ENCODE results near the gene IL5. TPM values are rescaled to one million over a fixed set of nuclear protein-coding genes. Genes with fewer than 3 reads are reported as not detected.
"Not testable (repeated sequence)": the region's sequence is repeated elsewhere in the genome, so short reads cannot be mapped to it uniquely, and the experiment has no call there.

Gene IL5
- total and polyA plus RNA-seq, 5 donors, result not detected

DNA sequence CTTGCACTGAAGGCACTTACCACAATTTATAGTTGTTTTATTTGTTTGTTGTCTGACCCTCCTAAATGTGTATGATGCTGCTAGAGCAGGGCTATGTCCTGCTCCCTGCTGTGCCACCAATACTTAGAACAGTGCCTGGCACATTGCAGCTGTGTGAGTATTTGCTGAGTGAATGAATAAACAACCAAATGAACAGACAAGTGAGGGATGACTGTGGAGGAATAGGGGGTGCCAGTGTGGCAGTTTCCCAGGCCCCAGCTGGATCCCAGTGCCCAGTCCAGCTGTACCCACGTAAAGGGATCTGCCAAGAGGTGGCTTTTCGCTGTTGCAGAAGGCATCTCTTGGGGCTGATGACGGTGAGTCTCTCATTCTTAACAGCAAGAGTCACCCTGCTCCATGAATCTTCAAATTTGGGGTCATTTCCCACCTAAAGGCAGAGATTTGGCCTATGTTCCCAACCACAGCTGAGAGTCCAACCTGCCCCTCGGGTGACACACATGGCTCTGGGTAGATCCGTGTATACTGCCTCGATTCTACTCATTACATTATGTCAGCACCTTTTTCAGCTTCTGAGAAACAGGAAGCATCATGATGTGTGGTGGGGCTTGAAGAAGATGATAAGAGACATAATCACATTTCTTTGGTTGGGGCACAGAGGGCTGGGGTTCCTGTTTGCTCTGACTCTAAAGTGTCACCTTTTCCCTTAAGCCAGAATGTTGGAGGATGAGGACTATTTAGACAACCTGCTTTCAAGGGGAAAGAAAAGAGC is 14.3 kb downstream of the IL5 start:
- ATAC-seq (no peak), DNase-seq (no peak)
- Histone ChIP-seq H3K27me3 (ENCODE audit: control insufficient read depth, insufficient read depth) (no peaks in the 10 kb centered on the region), H3K4me3 (ENCODE audit: low read length) (no peak overlapping the region), H3K4me1 (ENCODE audit: control insufficient read depth, insufficient read depth, low read length) (peaks cover 2% of the 10 kb centered on the region), H3K27ac (ENCODE audit: low read length) (no peak overlapping the region), H3K9me3 (ENCODE audit: control insufficient read depth, low read length) (no peaks in the 10 kb centered on the region)
- 70% methylated on average over 6 of the region's 6 CpGs for WGBS
- intact Hi-C loops (cut with DNase I), result loop anchor here in 1 of 4 donors (10.0 kb wide), 1 partner anchor 296 kb away; no protein-coding TSS in a partner anchor

DNA sequence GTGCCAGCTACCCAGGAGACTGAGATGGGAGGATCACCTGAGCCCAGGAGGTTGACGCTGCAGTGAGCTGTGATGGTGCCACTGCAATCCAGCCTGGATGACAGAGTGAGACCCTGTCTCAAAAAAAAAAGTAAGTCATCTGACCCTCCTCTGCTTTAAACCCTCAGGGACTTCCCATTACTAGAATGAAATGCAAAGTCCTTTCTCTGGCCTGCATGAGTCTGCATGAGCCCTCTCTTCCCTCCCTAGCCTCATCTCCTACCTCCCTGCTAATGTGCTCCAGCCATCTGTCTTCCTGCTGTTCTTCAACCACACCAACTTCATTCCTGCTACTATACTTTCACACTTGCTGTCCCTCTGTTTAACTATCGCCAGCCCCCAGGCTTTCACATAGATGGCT is 15.3 kb downstream of the IL5 start:
- Histone ChIP-seq H3K27ac (ENCODE audit: low read length) (no peak overlapping the region), H3K4me1 (ENCODE audit: control insufficient read depth, insufficient read depth, low read length) (peaks cover 2% of the 10 kb centered on the region), H3K4me3 (ENCODE audit: low read length) (no peak overlapping the region), H3K9me3 (ENCODE audit: control insufficient read depth, low read length) (no peaks in the 10 kb centered on the region), H3K27me3 (ENCODE audit: control insufficient read depth, insufficient read depth) (no peaks in the 10 kb centered on the region)
- ATAC-seq (no peak), DNase-seq (no peak)
- WGBS, result 91% methylated on average over 2 of the region's 2 CpGs
- intact Hi-C loops (cut with DNase I), result loop anchor here in 1 of 4 donors (10.0 kb wide), 1 partner anchor 297 kb away; no protein-coding TSS in a partner anchor

DNA sequence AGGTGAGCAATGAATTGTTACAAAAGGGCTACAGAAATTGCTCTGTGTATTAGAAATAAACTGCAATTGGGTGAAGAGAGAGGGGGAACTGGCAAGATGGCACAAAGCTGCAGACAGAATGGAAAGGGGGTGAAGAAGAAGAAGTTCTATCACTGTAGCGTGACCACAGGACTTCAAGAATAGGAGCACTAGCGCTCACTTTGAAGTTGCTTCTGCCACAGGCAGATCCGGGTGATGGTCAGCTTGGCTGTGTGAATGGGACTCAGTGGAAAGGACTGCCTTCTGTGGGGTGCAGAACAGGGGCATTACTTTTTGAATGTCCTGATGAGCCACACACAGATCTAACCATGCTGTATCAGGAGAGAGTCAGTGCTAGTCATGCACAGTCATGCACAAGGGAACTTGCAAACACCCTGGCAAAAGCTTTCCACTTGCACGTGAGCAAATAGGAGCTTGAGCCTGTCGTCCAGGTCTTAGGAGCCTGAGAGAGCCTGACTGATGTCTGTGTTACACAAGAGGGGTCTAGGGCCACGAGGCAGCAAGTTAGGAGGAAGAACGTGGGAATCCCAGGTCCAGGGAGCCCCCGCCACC is 16.3 kb downstream of the IL5 start:
- DNase-seq (no peak), ATAC-seq (no peak)
- no peaks in the 10 kb centered on the region for H3K9me3 ChIP-seq (ENCODE audit: control insufficient read depth, low read length)
- H3K27me3 ChIP-seq (ENCODE audit: control insufficient read depth, insufficient read depth), result no peaks in the 10 kb centered on the region
- no peak overlapping the region for H3K27ac ChIP-seq (ENCODE audit: low read length)
- H3K4me1 ChIP-seq (ENCODE audit: control insufficient read depth, insufficient read depth, low read length), result peaks cover 2% of the 10 kb centered on the region
- intact Hi-C loops (cut with DNase I), result loop anchor here in 1 of 4 donors (10.0 kb wide), 1 partner anchor 298 kb away; no protein-coding TSS in a partner anchor
- 67% methylated on average over 8 of the region's 8 CpGs for WGBS
- H3K4me3 ChIP-seq (ENCODE audit: low read length), result no peak overlapping the region

DNA sequence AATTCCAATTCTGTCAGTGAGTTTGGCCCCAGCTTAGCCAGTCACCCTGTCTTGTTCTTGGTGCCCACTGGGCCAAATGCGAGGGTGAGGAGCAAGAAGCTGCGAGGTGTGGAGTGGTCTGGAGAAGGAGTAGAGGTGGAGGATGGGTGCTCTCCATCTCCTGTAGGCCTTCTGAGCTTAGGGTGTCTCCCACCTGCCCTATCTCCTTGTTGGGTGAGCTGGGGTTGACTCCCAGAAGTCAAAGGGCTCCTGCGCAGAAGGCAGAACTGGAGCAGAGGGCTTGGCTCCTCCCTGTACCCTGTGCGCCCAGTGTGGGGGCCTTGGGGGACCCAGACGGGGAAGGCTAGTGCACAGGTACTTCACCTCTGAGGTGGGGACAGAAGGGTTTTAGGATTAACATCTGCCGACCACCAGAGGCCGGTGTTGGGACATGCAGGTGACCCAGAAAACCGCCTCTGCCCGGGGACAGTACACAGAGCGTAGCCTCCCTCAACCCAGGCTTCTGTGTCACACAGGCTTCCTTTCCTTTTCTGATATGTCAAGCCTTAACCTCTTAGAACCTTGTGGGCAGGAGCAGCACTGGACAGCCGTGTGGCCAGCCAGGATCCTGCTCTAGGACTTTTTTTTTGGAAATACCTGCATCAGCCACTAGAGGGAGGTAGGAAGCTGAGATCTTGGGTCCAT is 16.9 kb downstream of the IL5 start:
- H3K9me3 ChIP-seq (ENCODE audit: control insufficient read depth, low read length), result no peaks in the 10 kb centered on the region
- H3K27me3 ChIP-seq (ENCODE audit: control insufficient read depth, insufficient read depth), result no peaks in the 10 kb centered on the region
- no peak overlapping the region for H3K27ac ChIP-seq (ENCODE audit: low read length)
- no peaks in the 10 kb centered on the region for H3K4me1 ChIP-seq (ENCODE audit: control insufficient read depth, insufficient read depth, low read length)
- ATAC-seq (peak; percentile 84 to 86), DNase-seq (peak in 2 of 3 donors; percentile 43 to 62)
- H3K4me3 ChIP-seq (ENCODE audit: low read length), result no peak overlapping the region
- intact Hi-C loops (cut with DNase I), result loop anchor here in 1 of 4 donors (10.0 kb wide), 1 partner anchor 298 kb away; no protein-coding TSS in a partner anchor
- 38% methylated on average over 11 of the region's 11 CpGs for WGBS

DNA sequence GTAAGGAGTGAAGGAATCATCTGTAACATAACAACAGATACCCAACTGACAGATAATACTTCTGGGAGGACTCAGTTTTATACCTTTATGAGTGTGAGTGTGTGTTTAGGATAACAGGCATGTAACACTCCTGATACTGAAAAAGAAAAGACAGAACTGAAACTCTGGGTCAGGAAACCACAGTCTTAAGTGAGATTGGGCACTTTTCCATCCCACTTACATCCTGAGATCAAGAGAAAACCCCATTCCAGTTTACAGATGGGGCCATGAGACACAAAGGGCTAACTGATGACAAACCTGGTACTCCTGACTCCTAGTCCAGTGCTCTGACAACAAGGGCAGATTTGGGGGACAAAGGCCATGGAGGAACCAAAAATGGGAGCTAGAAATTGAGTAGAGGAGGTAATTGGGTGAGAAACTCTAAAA is 18.0 kb downstream of the IL5 start:
- Histone ChIP-seq H3K27ac (ENCODE audit: low read length) (no peak overlapping the region), H3K4me3 (ENCODE audit: low read length) (no peak overlapping the region), H3K4me1 (ENCODE audit: control insufficient read depth, insufficient read depth, low read length) (no peaks in the 10 kb centered on the region), H3K27me3 (ENCODE audit: control insufficient read depth, insufficient read depth) (no peaks in the 10 kb centered on the region), H3K9me3 (ENCODE audit: control insufficient read depth, low read length) (no peaks in the 10 kb centered on the region)
- ATAC-seq, result no peak
- DNase-seq, result no peak
- intact Hi-C loops (cut with DNase I), result loop anchor here in 1 of 4 donors (10.0 kb wide), 1 partner anchor 299 kb away; no protein-coding TSS in a partner anchor

DNA sequence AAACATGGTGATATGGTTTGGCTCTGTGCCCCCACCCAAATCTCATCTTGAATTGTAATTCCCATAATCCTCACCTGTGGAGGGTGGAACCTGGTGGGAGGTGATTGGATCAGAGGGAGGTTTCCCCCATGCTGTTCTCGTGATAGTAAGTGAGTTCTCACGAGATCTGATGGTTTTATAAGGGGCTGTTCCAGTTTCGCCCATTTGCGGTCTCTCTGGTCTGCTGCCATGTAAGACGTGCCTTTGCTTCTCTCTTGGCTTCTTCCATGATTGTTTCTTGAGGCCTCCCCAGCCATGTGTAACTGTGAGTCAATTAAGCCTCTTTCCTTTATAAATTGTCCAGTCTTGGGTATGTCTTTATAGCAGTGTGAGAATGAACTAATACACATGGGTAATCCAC is 18.4 kb downstream of the IL5 start:
- not testable (repeated sequence) for ATAC-seq; H3K27ac ChIP-seq (ENCODE audit: low read length); H3K27me3 ChIP-seq (ENCODE audit: control insufficient read depth, insufficient read depth); DNase-seq; H3K4me3 ChIP-seq (ENCODE audit: low read length); H3K4me1 ChIP-seq (ENCODE audit: control insufficient read depth, insufficient read depth, low read length); H3K9me3 ChIP-seq (ENCODE audit: control insufficient read depth, low read length)
- 83% methylated on average over 5 of the region's 5 CpGs for WGBS
- intact Hi-C loops (cut with DNase I), result loop anchor here in 1 of 4 donors (10.0 kb wide), 1 partner anchor 300 kb away; no protein-coding TSS in a partner anchor

DNA sequence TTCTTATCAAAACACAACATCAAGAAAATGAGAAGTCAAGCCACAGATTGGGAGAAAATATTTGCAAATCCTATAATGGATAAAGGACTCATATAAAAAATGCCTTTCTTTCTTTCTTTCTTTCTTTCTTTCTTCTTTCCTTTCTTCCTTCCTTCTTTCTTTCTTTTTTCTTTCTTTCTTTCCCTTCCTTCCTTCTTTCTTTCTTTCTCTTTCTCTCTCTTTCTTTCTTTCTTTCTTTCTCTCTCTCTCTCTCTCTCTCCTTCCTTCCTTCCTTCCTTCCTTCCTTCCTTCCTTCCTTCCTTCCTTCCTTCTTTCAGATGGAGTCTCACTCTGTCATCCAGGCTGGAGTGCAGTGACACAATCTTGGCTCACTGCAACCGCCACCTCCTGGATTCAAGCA is 21.3 kb downstream of the IL5 start:
- H3K27ac ChIP-seq (ENCODE audit: low read length); H3K4me1 ChIP-seq (ENCODE audit: control insufficient read depth, insufficient read depth, low read length); ATAC-seq; H3K9me3 ChIP-seq (ENCODE audit: control insufficient read depth, low read length); H3K4me3 ChIP-seq (ENCODE audit: low read length); H3K27me3 ChIP-seq (ENCODE audit: control insufficient read depth, insufficient read depth); DNase-seq: not testable (repeated sequence)
- 86% methylated on average over 1 of the region's 1 CpG for WGBS
- intact Hi-C loops (cut with DNase I), result loop anchor here in 1 of 4 donors (10.0 kb wide), 1 partner anchor 303 kb away; no protein-coding TSS in a partner anchor

DNA sequence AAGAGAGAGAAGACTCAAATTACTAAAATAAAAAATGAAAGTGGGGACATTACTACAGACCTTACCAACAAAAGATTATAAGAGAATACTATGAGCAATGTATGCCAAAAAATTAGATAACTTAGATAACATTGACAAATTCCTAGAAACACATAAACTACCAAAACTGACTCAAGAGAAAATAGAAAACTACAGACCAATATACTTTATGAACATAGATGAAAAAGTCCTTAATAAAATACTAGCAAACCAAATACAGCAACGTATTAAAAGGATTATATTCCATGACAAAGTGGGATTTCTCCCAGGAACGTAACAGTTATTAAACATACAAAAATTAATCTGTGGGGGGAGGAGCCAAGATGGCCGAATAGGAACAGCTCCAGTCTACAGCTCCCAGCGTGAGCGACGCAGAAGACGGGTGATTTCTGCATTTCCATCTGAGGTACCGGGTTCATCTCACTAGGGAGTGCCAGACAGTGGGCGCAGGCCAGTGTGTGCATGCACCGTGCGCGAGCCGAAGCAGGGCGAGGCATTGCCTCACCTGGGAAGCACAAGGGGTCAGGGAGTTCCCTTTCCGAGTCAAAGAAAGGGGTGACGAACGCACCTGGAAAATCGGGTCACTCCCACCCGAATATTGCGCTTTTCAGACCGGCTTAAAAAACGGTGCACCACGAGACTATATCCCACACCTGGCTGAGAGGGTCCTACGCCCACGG is 29.5 kb downstream of the IL5 start:
- WGBS, result 95% methylated on average over 16 of the region's 25 CpGs
- ATAC-seq; intact Hi-C loops (cut with DNase I); H3K9me3 ChIP-seq (ENCODE audit: control insufficient read depth, low read length); H3K27me3 ChIP-seq (ENCODE audit: control insufficient read depth, insufficient read depth); H3K4me1 ChIP-seq (ENCODE audit: control insufficient read depth, insufficient read depth, low read length); H3K4me3 ChIP-seq (ENCODE audit: low read length); H3K27ac ChIP-seq (ENCODE audit: low read length): not testable (repeated sequence)
- DNase-seq, result peak in 1 of 3 donors; percentile 43

DNA sequence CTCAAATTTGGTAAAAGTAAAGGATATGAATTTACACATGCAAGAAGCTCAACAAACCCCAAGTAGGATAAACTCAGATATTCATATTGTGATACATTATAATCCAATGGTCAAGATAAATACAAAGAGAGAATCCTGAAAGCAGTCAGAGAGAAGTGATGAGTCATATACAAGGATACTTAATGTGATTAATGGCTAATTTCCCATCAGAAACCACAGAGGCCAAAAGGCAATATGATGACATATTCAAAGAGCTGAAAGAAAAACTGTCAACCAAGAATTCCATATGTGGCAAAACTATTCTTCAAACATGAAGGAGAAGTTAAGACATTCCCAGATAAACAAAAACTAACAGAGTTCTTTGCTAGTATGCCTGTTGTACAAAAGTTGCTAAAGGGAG is 33.2 kb downstream of the IL5 start:
- Histone ChIP-seq H3K4me1 (ENCODE audit: control insufficient read depth, insufficient read depth, low read length) (peaks cover 2% of the 10 kb centered on the region), H3K4me3 (ENCODE audit: low read length) (no peak overlapping the region), H3K27ac (ENCODE audit: low read length) (no peak overlapping the region), H3K9me3 (ENCODE audit: control insufficient read depth, low read length) (no peaks in the 10 kb centered on the region), H3K27me3 (ENCODE audit: control insufficient read depth, insufficient read depth) (no peaks in the 10 kb centered on the region)
- DNase-seq (no peak), ATAC-seq (no peak)
- intact Hi-C loops (cut with DNase I), result no loop called here

DNA sequence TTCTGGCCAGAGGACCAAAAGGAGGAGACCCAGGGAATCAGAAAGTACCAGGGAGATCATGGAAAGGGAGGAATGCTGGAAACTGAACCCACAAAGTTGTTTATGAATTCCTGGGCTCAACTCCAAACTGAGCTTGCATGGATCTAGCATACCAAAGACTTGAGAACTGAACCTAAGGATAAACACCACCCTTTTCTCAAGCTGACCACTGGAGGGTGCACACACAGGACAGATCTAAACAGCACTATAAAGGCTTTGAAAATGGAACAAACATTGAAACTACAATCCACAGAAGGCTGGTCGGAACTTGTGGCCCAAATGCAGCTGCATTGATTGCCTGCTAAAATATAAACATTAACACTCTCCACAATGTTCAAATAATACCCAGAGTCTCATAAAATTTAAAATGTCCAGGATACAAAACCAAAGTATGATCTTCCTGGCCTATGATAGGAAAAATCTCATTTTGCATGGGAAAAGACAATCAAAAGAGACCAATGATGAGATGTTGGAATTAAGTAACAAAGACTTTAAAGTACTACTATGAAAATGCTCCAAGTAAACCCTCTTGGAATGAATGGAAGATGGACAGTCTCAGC is 37.1 kb downstream of the IL5 start:
- DNase-seq, result no peak
- no peak overlapping the region for H3K4me3 ChIP-seq (ENCODE audit: low read length)
- peaks cover 3% of the 10 kb centered on the region for H3K4me1 ChIP-seq (ENCODE audit: control insufficient read depth, insufficient read depth, low read length)
- no peak overlapping the region for H3K27ac ChIP-seq (ENCODE audit: low read length)
- H3K27me3 ChIP-seq (ENCODE audit: control insufficient read depth, insufficient read depth), result no peaks in the 10 kb centered on the region
- ATAC-seq, result peak; percentile 50 to 61
- no peaks in the 10 kb centered on the region for H3K9me3 ChIP-seq (ENCODE audit: control insufficient read depth, low read length)
- 48% methylated on average over 1 of the region's 1 CpG for WGBS
- intact Hi-C loops (cut with DNase I), result no loop called here
